ENCODE measurements around the gene MMEL1. TPM values are rescaled to one million over a fixed set of nuclear protein-coding genes. Genes with fewer than 3 reads are reported as not detected.

Gene MMEL1
- total and polyA plus RNA-seq, 2 of the 13 experiments (the other 11 are each of a cell fraction or from before 2014, with no cell fraction given) = 0.48 TPM; not detected in 1

- TF ChIP-seq ZNF549 (CRISPR knock-in tag; IDR thresholded peaks at IDR 0.05) (no peak), DZIP1 (CRISPR knock-in tag; IDR thresholded peaks at IDR 0.05) (no peak), ELF1 (CRISPR knock-in tag; IDR thresholded peaks at IDR 0.05) (peak; percentile 54), KLF9 (CRISPR knock-in tag; IDR thresholded peaks at IDR 0.05; ENCODE audit: low read depth) (no peak), GABPA (IDR thresholded peaks at IDR 0.05; ENCODE audit: low read depth, low read length) (no peak), GABPA (CRISPR knock-in tag; IDR thresholded peaks at IDR 0.05; ENCODE audit: low read depth) (peak; percentile 88), NCOA5 (CRISPR knock-in tag; IDR thresholded peaks at IDR 0.05) (no peak), HOMEZ (CRISPR knock-in tag; IDR thresholded peaks at IDR 0.05; ENCODE audit: low read depth) (no peak), ZNF251 (CRISPR knock-in tag; IDR thresholded peaks at IDR 0.05) (no peak), STAG1 (CRISPR knock-in tag; IDR thresholded peaks at IDR 0.05) (no peak), POLR2AphosphoS5 (IDR thresholded peaks at IDR 0.05; ENCODE audit: low read depth, low read length) (peak; percentile 58), NR2F1 (CRISPR knock-in tag; IDR thresholded peaks at IDR 0.05) (0 out of 4 replicates have a peak, but pooled peaks of 1 of the 2 experiments have one; percentile 13), GZF1 (CRISPR knock-in tag; IDR thresholded peaks at IDR 0.05) (no peak), ZNF329 (CRISPR knock-in tag; IDR thresholded peaks at IDR 0.05; ENCODE audit: low read depth) (no peak), REPIN1 (CRISPR knock-in tag; IDR thresholded peaks at IDR 0.05; ENCODE audit: borderline replicate concordance, low read depth) (no peak), MAFF (IDR thresholded peaks at IDR 0.05; ENCODE audit: low read depth, low read length) (no peak), ETV5 (CRISPR knock-in tag; IDR thresholded peaks at IDR 0.05; ENCODE audit: borderline replicate concordance) (peak; percentile 42), SMAD1 (CRISPR knock-in tag; IDR thresholded peaks at IDR 0.05; ENCODE audit: borderline replicate concordance, low read depth) (no peak), CC2D1A (CRISPR knock-in tag; IDR thresholded peaks at IDR 0.05) (no peak), ZNF772 (CRISPR knock-in tag; IDR thresholded peaks at IDR 0.05) (no peak; the same call in 1 of the 2 replicates), HNRNPLL (IDR thresholded peaks at IDR 0.05; ENCODE audit: low read depth, low read length, poor library complexity, severe bottlenecking) (peak; percentile 28), SRY (CRISPR knock-in tag; IDR thresholded peaks at IDR 0.05) (0 out of 2 replicates have a peak, but pooled peaks have one; percentile 55), KMT2B (CRISPR knock-in tag; IDR thresholded peaks at IDR 0.05) (no peak), ZNF816 (CRISPR knock-in tag; IDR thresholded peaks at IDR 0.05; ENCODE audit: borderline replicate concordance) (no peak), ZNF629 (CRISPR knock-in tag; conservative IDR thresholded peaks at IDR 0.05) (no peak), HNF1B (CRISPR knock-in tag; IDR thresholded peaks at IDR 0.05) (peak; percentile 18; the same call in 1 of the 2 replicates), TGIF2 (CRISPR knock-in tag; IDR thresholded peaks at IDR 0.05) (no peak)
Observed at GRCh38 chr1:2585318-2586092, 47.3 kb downstream of the MMEL1 start (continued).

All from HepG2 (cell line).